CD4-positive, CD25-positive, alpha-beta regulatory T cell (primary cell): ENCODE data around the gene UBASH3A. TPM values are rescaled to one million over a fixed set of nuclear protein-coding genes. Genes with fewer than 3 reads are reported as not detected.

Source experiments
- ATAC-seq, 2 donors: fragments of 150-1000 bp; cut with Tn5 transposase; one replicate each; pipeline ENCODE4 v1.10.0; 2021; ENCODE audit warnings: low read depth in 2 of 2, moderate number of reproducible peaks in 2 of 2, moderate library complexity in 1 of 2
- DNase-seq, 3 donors: peaks; one replicate each; pipeline versions ENCODE4 v3.0.0 to v3.0.0-alpha.2; 2012 to 2022; ENCODE audit warnings: mixed read lengths in 1 of 3
- H3K27ac ChIP-seq: one replicate; pipeline ENCODE4 v1.7.0; 2013; ENCODE audit warnings: mild to moderate bottlenecking, low read length; ENCODE audit not compliant: insufficient read depth, poor library complexity, severe bottlenecking
- H3K27me3 ChIP-seq: one replicate; pipeline ENCODE4 v1.7.0; 2013; ENCODE audit warnings: low read length; ENCODE audit not compliant: control insufficient read depth, insufficient read depth
- H3K36me3 ChIP-seq: one replicate; pipeline ENCODE4 v1.7.0; 2013; ENCODE audit warnings: mild to moderate bottlenecking, low read length, moderate library complexity; ENCODE audit not compliant: control insufficient read depth, insufficient read depth
- H3K4me1 ChIP-seq: 2 replicates; pipeline ENCODE4 v1.7.0; 2013; ENCODE audit warnings: mild to moderate bottlenecking, low read length; ENCODE audit not compliant: insufficient read depth, control insufficient read depth, poor library complexity, severe bottlenecking
- H3K4me3 ChIP-seq: one replicate; pipeline ENCODE4 v1.7.0; 2013; ENCODE audit warnings: low read depth, mild to moderate bottlenecking, low read length, moderate library complexity
- H3K9me3 ChIP-seq, 2 experiments: 1 replicate in 1 of 2; 2 replicates in 1 of 2; pipeline ENCODE4 v1.7.0; 2013; ENCODE audit warnings: low read length in 2 of 2, mild to moderate bottlenecking in 1 of 2, moderate library complexity in 1 of 2; ENCODE audit not compliant: control insufficient read depth in 2 of 2
- H3K27ac Mint-ChIP-seq, 3 donors: one replicate each; pipeline ENCODE4 v1.8.0; 2020 to 2022; ENCODE audit warnings: mild to moderate bottlenecking in 3 of 3, mixed read lengths in 3 of 3, moderate library complexity in 2 of 3
- H3K27me3 Mint-ChIP-seq: one replicate; pipeline ENCODE4 v1.8.0; 2022; ENCODE audit warnings: mild to moderate bottlenecking, mixed read lengths
- H3K36me3 Mint-ChIP-seq: one replicate; pipeline ENCODE4 v1.8.0; 2020; ENCODE audit warnings: mixed read lengths
- H3K4me1 Mint-ChIP-seq, 4 donors: one replicate each; pipeline ENCODE4 v1.8.0; 2020 to 2022; ENCODE audit warnings: mixed read lengths in 4 of 4, mild to moderate bottlenecking in 1 of 4
- H3K4me3 Mint-ChIP-seq, 4 donors: one replicate each; pipeline ENCODE4 v1.8.0; 2020 to 2022; ENCODE audit warnings: mild to moderate bottlenecking in 4 of 4, mixed read lengths in 4 of 4, moderate library complexity in 3 of 4
- H3K9me3 Mint-ChIP-seq, 7 donors: one replicate each; pipeline ENCODE4 v1.8.0; 2020 to 2022; ENCODE audit warnings: mixed read lengths in 7 of 7, mild to moderate bottlenecking in 3 of 7, moderate library complexity in 2 of 7
- polyA plus RNA-seq, 4 donors: library from polyadenylated mRNA; unstranded; fragments of 300-500 nt; fragmentation: Illumina TruSeq; gene quantifications; one replicate each; pipeline ENCODE4 v1.2.3, GENCODE V29; 2021
- total RNA-seq: library from RNA; stranded (reverse); gene quantifications from one replicate; pipeline ENCODE4 v1.2.3, GENCODE V29; 2022

Gene UBASH3A
- total and polyA plus RNA-seq, 5 donors from 2014 or later = 36.2 to 56.0 (median 47.9) TPM

DNA sequence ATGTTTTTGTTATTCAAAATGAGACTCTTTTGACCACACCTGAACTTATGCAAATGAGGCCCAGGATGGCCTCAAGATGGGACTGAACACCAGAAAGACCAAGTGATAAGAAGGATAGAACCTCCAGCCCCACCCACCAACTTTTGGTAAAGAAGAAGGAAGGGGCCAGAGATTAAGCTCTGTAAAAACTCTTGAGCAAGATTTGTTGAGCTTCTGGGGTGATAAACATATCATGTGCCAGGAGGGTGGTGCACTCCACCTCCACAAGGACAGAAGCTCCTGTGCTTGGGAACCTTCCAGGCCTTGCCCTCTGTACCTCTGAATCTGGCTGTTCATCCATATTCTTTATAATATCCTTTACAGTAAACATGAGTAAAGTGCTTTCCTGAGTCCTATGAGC is 87.0 kb downstream of the UBASH3A start:
- DNase-seq (no peak), ATAC-seq (no peak)
- peaks cover 5% of the 10 kb centered on the region for H3K27me3 ChIP-seq
- no peaks in the 10 kb centered on the region for H3K36me3 ChIP-seq
- H3K9me3 ChIP-seq = no peaks in the 10 kb centered on the region
- H3K4me1 Mint-ChIP-seq = peaks cover 0 to 8% (median 1%) of the 10 kb centered on the region in 4 donors
- H3K36me3 Mint-ChIP-seq = no peaks in the 10 kb centered on the region
- H3K4me3 Mint-ChIP-seq = no peak overlapping the region
- peaks cover 3% of the 10 kb centered on the region for H3K4me1 ChIP-seq
- H3K27ac Mint-ChIP-seq = no peak overlapping the region
- no peak overlapping the region for H3K4me3 ChIP-seq
- H3K27me3 Mint-ChIP-seq = peaks cover 37% of the 10 kb centered on the region
- peaks cover 0 to 2% (median 0%) of the 10 kb centered on the region in 7 donors for H3K9me3 Mint-ChIP-seq
- H3K27ac ChIP-seq = no peak overlapping the region

GRCh38 chr21:42491328-42491727 is 87.6 kb downstream of the UBASH3A start:
- Mint-ChIP-seq H3K27me3 (peaks cover 42% of the 10 kb centered on the region), H3K4me1 (peaks cover 0 to 12% (median 4%) of the 10 kb centered on the region in 4 donors), H3K9me3 (peaks cover 0 to 2% (median 0%) of the 10 kb centered on the region in 7 donors), H3K36me3 (no peaks in the 10 kb centered on the region), H3K27ac (no peak overlapping the region), H3K4me3 (no peak overlapping the region)
- Histone ChIP-seq H3K4me1 (peaks cover 7% of the 10 kb centered on the region), H3K4me3 (no peak overlapping the region), H3K36me3 (no peaks in the 10 kb centered on the region), H3K27ac (no peak overlapping the region), H3K9me3 (no peaks in the 10 kb centered on the region), H3K27me3 (peaks cover 5% of the 10 kb centered on the region)
- ATAC-seq (no peak), DNase-seq (no peak)

DNA sequence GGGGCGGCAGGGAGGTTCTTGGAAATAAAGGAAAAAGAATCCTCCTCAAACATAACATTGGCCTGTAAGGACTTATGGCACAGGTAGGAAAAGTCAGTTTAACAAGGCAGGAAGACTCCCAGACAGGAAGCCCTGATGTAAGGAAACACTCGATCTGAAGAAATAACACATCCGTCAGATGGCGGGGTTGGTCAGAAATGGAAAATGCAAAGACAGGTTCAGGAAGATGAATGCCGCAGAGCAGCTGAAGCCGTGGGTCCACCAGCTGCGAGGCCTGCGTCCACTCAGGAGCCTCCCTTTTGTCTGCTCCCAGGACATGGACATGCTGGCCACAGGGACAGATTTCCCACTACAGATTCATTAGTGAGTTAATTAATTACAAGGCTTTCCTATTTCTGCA is 88.5 kb downstream of the UBASH3A start:
- peaks cover 0 to 17% (median 10%) of the 10 kb centered on the region in 4 donors for H3K4me1 Mint-ChIP-seq
- DNase-seq = no peak
- no peaks in the 10 kb centered on the region for H3K36me3 ChIP-seq
- H3K9me3 Mint-ChIP-seq = peaks cover 0 to 2% (median 0%) of the 10 kb centered on the region in 7 donors
- H3K27me3 ChIP-seq = peaks cover 5% of the 10 kb centered on the region
- ATAC-seq = no peak
- H3K4me3 ChIP-seq = no peak overlapping the region
- no peaks in the 10 kb centered on the region for H3K9me3 ChIP-seq
- H3K27me3 Mint-ChIP-seq = peaks cover 39% of the 10 kb centered on the region
- H3K4me3 Mint-ChIP-seq = peak overlapping the region in 1 of 4 donors; percentile 32
- no peak overlapping the region for H3K27ac Mint-ChIP-seq
- no peak overlapping the region for H3K27ac ChIP-seq
- H3K4me1 ChIP-seq = peaks cover 15% of the 10 kb centered on the region
- no peaks in the 10 kb centered on the region for H3K36me3 Mint-ChIP-seq

DNA sequence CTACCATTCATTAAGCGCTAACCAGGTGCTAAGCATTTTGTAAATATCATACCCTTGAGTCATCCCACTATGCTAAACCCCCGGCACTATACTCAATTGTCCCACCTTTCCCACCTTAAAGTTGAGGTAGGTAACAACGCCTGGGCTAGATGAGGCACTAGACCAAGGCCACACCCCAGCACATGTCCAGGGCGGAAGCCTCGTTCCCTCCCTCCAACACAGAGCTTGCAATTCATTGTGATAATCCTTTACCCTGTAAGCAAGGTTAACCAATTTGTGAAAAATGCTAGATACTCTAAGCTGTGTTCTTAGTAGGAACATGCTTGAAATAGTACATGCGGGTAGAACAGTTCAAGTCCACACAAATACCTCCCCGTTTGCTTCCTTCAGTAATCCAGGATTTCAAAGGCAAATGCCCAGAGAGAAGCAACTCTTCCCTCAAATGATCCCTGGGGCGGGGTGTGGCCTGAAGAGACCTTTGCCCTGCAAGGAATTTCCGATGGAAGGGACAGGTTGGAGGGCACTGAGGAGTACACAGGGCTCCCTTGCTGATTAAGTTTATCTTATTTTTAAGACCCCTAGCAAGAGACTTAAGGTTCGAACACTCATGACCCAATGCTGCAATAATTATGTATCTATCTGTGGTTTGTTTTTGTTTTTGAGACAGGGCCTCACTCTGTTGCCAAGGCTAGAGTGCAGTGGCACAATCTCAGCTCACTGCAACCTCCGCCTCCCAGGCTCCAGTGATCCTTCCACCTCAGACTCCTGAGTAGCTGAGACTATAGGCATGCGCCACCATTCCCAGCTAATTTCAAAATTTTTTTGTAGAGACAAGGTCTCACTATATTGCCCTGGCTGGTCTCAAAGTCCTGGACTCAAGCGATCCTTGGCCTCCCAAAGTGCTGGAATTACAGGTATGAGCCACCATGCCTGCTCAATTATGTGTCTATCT is 89.7 kb downstream of the UBASH3A start:
- Histone ChIP-seq H3K9me3 (no peaks in the 10 kb centered on the region), H3K27me3 (no peaks in the 10 kb centered on the region), H3K4me3 (no peak overlapping the region), H3K36me3 (no peaks in the 10 kb centered on the region), H3K4me1 (peaks cover 15% of the 10 kb centered on the region), H3K27ac (no peak overlapping the region)
- Mint-ChIP-seq H3K27me3 (peaks cover 34% of the 10 kb centered on the region), H3K9me3 (peaks cover 0 to 1% (median 0%) of the 10 kb centered on the region in 7 donors), H3K27ac (no peak overlapping the region), H3K36me3 (no peaks in the 10 kb centered on the region), H3K4me1 (peaks cover 0 to 18% (median 11%) of the 10 kb centered on the region in 4 donors), H3K4me3 (peak overlapping the region in 2 of 4 donors; percentile 16 to 24)
- DNase-seq (no peak), ATAC-seq (no peak)

GRCh38 chr21:42495027-42495426 is 91.3 kb downstream of the UBASH3A start:
- no peaks in the 10 kb centered on the region for H3K9me3 ChIP-seq
- ATAC-seq = no peak
- DNase-seq = no peak
- no peaks in the 10 kb centered on the region for H3K27me3 ChIP-seq
- no peaks in the 10 kb centered on the region for H3K36me3 Mint-ChIP-seq
- H3K27ac Mint-ChIP-seq = no peak overlapping the region
- H3K27me3 Mint-ChIP-seq = peaks cover 26% of the 10 kb centered on the region
- H3K36me3 ChIP-seq = no peaks in the 10 kb centered on the region
- no peak overlapping the region for H3K27ac ChIP-seq
- H3K9me3 Mint-ChIP-seq = no peaks in the 10 kb centered on the region
- H3K4me3 Mint-ChIP-seq = peak overlapping the region in 3 of 4 donors; percentile 87 to 93 (median 91)
- H3K4me1 Mint-ChIP-seq = peaks cover 0 to 18% (median 11%) of the 10 kb centered on the region in 4 donors
- no peak overlapping the region for H3K4me3 ChIP-seq
- peaks cover 15% of the 10 kb centered on the region for H3K4me1 ChIP-seq

DNA sequence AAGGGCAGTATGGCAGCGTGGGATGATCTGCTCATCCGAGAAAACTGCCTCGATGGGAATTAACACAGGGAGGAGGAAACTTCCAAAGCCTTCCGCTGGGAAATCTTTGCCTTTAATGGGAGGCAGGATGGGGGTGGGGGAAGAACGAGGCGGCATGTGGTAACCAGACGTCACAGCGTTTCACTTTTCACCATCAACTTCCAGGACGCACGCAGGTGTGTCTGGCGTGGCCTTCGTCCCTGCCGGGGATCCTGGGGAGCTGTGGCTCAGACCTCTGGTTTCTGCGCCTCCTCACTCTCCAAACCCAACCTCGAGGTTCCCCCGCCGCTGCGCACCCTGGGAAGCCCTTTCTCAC is 92.0 kb downstream of the UBASH3A start:
- H3K27ac ChIP-seq = no peak overlapping the region
- DNase-seq (no peak), ATAC-seq (no peak)
- H3K27me3 ChIP-seq = no peaks in the 10 kb centered on the region
- H3K36me3 ChIP-seq = no peaks in the 10 kb centered on the region
- H3K4me1 Mint-ChIP-seq = peaks cover 0 to 19% (median 12%) of the 10 kb centered on the region in 4 donors
- H3K4me3 Mint-ChIP-seq = peak overlapping the region; percentile 87 to 93 (median 89)
- peak overlapping the region in 2 of 3 donors; percentile 89 to 98 for H3K27ac Mint-ChIP-seq
- no peaks in the 10 kb centered on the region for H3K9me3 Mint-ChIP-seq
- no peaks in the 10 kb centered on the region for H3K36me3 Mint-ChIP-seq
- peak overlapping the region; percentile 62 for H3K4me3 ChIP-seq
- H3K27me3 Mint-ChIP-seq = peaks cover 23% of the 10 kb centered on the region
- H3K4me1 ChIP-seq = peaks cover 15% of the 10 kb centered on the region
- H3K9me3 ChIP-seq = no peaks in the 10 kb centered on the region

GRCh38 chr21:42496120-42496838 is 92.6 kb downstream of the UBASH3A start, which contains the start of gene RSPH1:
Gene RSPH1 (minus strand): TSS chr21:42496224. CDS start chr21:42496186, 38 bp downstream.
- Mint-ChIP-seq H3K27ac (peak within 1 kb of the TSS; percentile 61 to 98 (median 89)), H3K27me3 (peaks cover 18% of the 10 kb centered on the region), H3K9me3 (no peaks in the 10 kb centered on the region), H3K36me3 (no peaks in the 10 kb centered on the region), H3K4me1 (peaks cover 0 to 19% (median 12%) of the 10 kb centered on the region in 4 donors), H3K4me3 (peak within 1 kb of the TSS; percentile 87 to 93 (median 89))
- Histone ChIP-seq H3K4me3 (peak within 1 kb of the TSS; percentile 62), H3K4me1 (peaks cover 15% of the 10 kb centered on the region), H3K36me3 (no peaks in the 10 kb centered on the region), H3K27ac (peak within 1 kb of the TSS; percentile 73), H3K27me3 (no peaks in the 10 kb centered on the region), H3K9me3 (no peaks in the 10 kb centered on the region)
- ATAC-seq (peak; percentile 96), DNase-seq (peak; percentile 98 to 100 (median 99))
